HEK293 (cell line): ENCODE results near the gene CORO7.
A peak's percentile ranks its signal among the peaks of the same experiment; 100 is the strongest.

ENCODE experiments used
- CTCF ChIP-seq: fragments of 450-650 bp; formaldehyde crosslinking; IDR thresholded peaks from 2 replicates; pipeline ENCODE4 v1.5.1; 2016; ENCODE audit warnings: missing biosample characterization, missing genetic modification characterization
- MYNN ChIP-seq: fragments of 450-650 bp; formaldehyde crosslinking; IDR thresholded peaks from 2 replicates; pipeline ENCODE4 v1.5.1; 2016; ENCODE audit warnings: missing biosample characterization, missing genetic modification characterization, borderline replicate concordance
- PATZ1 ChIP-seq: fragments of 450-650 bp; formaldehyde crosslinking; IDR thresholded peaks from 2 replicates; pipeline ENCODE4 v1.5.1; 2016; ENCODE audit warnings: missing biosample characterization, missing genetic modification characterization
- SALL2 ChIP-seq: fragments of 450-650 bp; formaldehyde crosslinking; IDR thresholded peaks from 2 replicates; pipeline ENCODE4 v1.5.0; 2017; ENCODE audit warnings: missing biosample characterization, mild to moderate bottlenecking, missing genetic modification characterization, borderline replicate concordance
- TSHZ1 ChIP-seq: fragments of 450-650 bp; formaldehyde crosslinking; IDR thresholded peaks from 2 replicates; pipeline ENCODE4 v1.5.1; 2016; ENCODE audit warnings: missing biosample characterization, missing genetic modification characterization, borderline replicate concordance
- YY1 ChIP-seq: fragments of 450-650 bp; formaldehyde crosslinking; IDR thresholded peaks from 2 replicates; pipeline ENCODE4 v1.5.1; 2018; ENCODE audit warnings: missing biosample characterization, missing genetic modification characterization
- ZNF16 ChIP-seq: fragments of 450-650 bp; formaldehyde crosslinking; IDR thresholded peaks from 2 replicates; pipeline ENCODE4 v1.5.1; 2016; ENCODE audit warnings: low read depth, missing biosample characterization, missing genetic modification characterization
- ZNF416 ChIP-seq: fragments of 450-650 bp; formaldehyde crosslinking; IDR thresholded peaks from 2 replicates; pipeline ENCODE4 v1.5.1; 2016; ENCODE audit warnings: missing biosample characterization, missing genetic modification characterization
- ZNF629 ChIP-seq: fragments of 450-650 bp; formaldehyde crosslinking; IDR thresholded peaks from 2 replicates; pipeline ENCODE4 v1.5.1; 2017; ENCODE audit warnings: missing biosample characterization, missing genetic modification characterization
- ZNF639 ChIP-seq: fragments of 450-650 bp; formaldehyde crosslinking; IDR thresholded peaks from 2 replicates; pipeline ENCODE4 v1.5.1; 2016; ENCODE audit warnings: missing biosample characterization, missing genetic modification characterization
- ZNF777 ChIP-seq: fragments of 450-650 bp; formaldehyde crosslinking; IDR thresholded peaks from 2 replicates; pipeline ENCODE4 v1.5.1; 2017; ENCODE audit warnings: missing biosample characterization, missing genetic modification characterization, borderline replicate concordance

GRCh38 chr16:4321286-4322120, 94.9 kb downstream of the CORO7 start:
- TF ChIP-seq ZNF639 (tag by site-specific recombination) (no peak), MYNN (tag by site-specific recombination) (no peak), PATZ1 (tag by site-specific recombination) (peak; percentile 38), ZNF777 (tag by site-specific recombination) (no peak), CTCF (no peak), ZNF16 (tag by site-specific recombination) (no peak), ZNF629 (tag by site-specific recombination) (no peak), TSHZ1 (tag by site-specific recombination) (no peak), ZNF416 (tag by site-specific recombination) (no peak), YY1 (no peak), SALL2 (tag by site-specific recombination) (no peak)
